Lower lobe of right lung (tissue), 2 donors: Measurements from ENCODE around the gene GRN. TPM values are rescaled to one million over a fixed set of nuclear protein-coding genes. Genes with fewer than 3 reads are reported as not detected.

Experiments
- ATAC-seq, 2 donors: fragments of 200-7000 bp; cut with Tn5 transposase; one replicate each; pipeline ENCODE4 v1.9.1; 2020 to 2022; ENCODE audit warnings: mild to moderate bottlenecking in 2 of 2, moderate library complexity in 2 of 2
- DNase-seq: peaks from one replicate; pipeline ENCODE4 v3.0.0-alpha.2; 2020
- H3K27ac ChIP-seq: fragments of 200-600 bp; one replicate; pipeline ENCODE4 v1.8.0; 2022
- H3K27me3 ChIP-seq: fragments of 200-600 bp; one replicate; pipeline ENCODE4 v1.8.0; 2022; ENCODE audit warnings: low read depth
- H3K36me3 ChIP-seq: fragments of 200-600 bp; one replicate; pipeline ENCODE4 v1.8.0; 2022; ENCODE audit warnings: mild to moderate bottlenecking
- H3K4me1 ChIP-seq: fragments of 200-600 bp; one replicate; pipeline ENCODE4 v1.8.0; 2022
- H3K4me3 ChIP-seq: fragments of 200-600 bp; one replicate; pipeline ENCODE4 v1.8.0; 2022; ENCODE audit warnings: mild to moderate bottlenecking
- H3K9me3 ChIP-seq: fragments of 200-600 bp; one replicate; pipeline ENCODE4 v1.8.0; 2022
- intact Hi-C: fragments of 100-400 bp; cut with DNase I; formaldehyde crosslinking; loops from one replicate; pipeline ENCODE4 v1.11.0; 2022
- total RNA-seq: library from RNA; stranded (reverse); fragmentation: NEBNext Ultra II Directional; extraction: Animal tissue kit (Norgen Biotek cat#: 25700); gene quantifications from one replicate; pipeline ENCODE4 v1.2.1, GENCODE V29; 2021
- TF ChIP-seq, protein P1 (sequence below): fragments of 200-600 bp; IDR thresholded peaks from one replicate; pipeline ENCODE4 v1.8.0; 2022; ENCODE audit warnings: antibody characterized with exemption, mild to moderate bottlenecking
- donor health status: DM: no; HTN: yes; CAD: no; lungs with severe emphysema.

The GRN gene
- total RNA-seq, 1 donor from 2014 or later: 1,241 TPM

DNA sequence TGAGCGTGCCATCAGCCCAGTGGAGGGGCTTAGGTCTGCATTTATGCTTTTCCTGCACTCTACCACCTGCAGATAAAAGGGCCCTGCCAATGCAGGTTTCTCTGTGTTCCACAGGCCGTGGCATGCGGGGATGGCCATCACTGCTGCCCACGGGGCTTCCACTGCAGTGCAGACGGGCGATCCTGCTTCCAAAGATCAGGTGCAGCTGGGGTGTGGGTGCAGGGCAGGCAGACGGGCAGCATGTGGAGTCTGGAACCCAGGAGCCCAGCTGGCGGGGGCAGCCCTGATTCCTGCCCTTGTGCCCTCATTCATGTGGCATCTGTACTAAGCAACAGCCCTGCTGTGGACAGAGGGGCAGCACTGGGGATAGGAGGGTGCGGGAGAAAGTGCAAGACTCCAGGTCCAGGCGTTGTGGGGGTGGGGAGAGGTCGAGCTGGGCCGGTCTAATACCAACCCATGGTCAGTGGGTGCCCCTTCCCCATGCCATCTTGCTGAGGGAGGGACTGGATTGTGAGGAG is 4.5 kb downstream of the GRN start:
- Histone ChIP-seq H3K27me3 (no peaks in the 10 kb centered on the region), H3K36me3 (peaks cover 46% of the 10 kb centered on the region), H3K4me3 (no peak overlapping the region), H3K4me1 (peaks cover 37% of the 10 kb centered on the region), H3K9me3 (no peaks in the 10 kb centered on the region), H3K27ac (no peak overlapping the region)
- ATAC-seq (no peak), DNase-seq (no peak)
- TF ChIP-seq, protein P1, sequence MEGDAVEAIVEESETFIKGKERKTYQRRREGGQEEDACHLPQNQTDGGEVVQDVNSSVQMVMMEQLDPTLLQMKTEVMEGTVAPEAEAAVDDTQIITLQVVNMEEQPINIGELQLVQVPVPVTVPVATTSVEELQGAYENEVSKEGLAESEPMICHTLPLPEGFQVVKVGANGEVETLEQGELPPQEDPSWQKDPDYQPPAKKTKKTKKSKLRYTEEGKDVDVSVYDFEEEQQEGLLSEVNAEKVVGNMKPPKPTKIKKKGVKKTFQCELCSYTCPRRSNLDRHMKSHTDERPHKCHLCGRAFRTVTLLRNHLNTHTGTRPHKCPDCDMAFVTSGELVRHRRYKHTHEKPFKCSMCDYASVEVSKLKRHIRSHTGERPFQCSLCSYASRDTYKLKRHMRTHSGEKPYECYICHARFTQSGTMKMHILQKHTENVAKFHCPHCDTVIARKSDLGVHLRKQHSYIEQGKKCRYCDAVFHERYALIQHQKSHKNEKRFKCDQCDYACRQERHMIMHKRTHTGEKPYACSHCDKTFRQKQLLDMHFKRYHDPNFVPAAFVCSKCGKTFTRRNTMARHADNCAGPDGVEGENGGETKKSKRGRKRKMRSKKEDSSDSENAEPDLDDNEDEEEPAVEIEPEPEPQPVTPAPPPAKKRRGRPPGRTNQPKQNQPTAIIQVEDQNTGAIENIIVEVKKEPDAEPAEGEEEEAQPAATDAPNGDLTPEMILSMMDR: no peak
- intact Hi-C loops: loop anchor here (10.0 kb wide), 1 partner anchor 135 kb away; the partner anchor contains the start of gene UBTF

DNA sequence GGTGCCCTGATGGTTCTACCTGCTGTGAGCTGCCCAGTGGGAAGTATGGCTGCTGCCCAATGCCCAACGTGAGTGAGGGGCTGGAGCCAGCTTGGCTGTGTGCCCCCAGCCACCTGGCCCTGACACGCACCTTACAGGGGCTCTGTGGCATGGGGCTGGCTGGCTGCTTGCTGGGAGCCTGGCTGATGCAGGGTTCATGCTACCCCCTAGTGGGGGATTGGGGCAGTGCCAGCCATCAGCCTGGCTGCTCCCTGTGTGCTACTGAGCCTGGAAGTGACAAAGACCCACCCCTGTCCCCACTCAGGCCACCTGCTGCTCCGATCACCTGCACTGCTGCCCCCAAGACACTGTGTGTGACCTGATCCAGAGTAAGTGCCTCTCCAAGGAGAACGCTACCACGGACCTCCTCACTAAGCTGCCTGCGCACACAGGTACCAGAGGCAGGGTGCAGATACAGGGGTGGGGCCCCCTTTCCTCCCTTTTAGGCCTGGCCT is 5.7 kb downstream of the GRN start:
- H3K36me3 ChIP-seq: peaks cover 46% of the 10 kb centered on the region
- TF ChIP-seq, protein P1: peak; percentile 77
- H3K4me3 ChIP-seq: no peak overlapping the region
- H3K27me3 ChIP-seq: no peaks in the 10 kb centered on the region
- peak; percentile 61 to 69 for ATAC-seq
- peak; percentile 78 for DNase-seq
- no peaks in the 10 kb centered on the region for H3K9me3 ChIP-seq
- intact Hi-C loops: no loop called here
- H3K27ac ChIP-seq: no peak overlapping the region
- peaks cover 31% of the 10 kb centered on the region for H3K4me1 ChIP-seq

DNA sequence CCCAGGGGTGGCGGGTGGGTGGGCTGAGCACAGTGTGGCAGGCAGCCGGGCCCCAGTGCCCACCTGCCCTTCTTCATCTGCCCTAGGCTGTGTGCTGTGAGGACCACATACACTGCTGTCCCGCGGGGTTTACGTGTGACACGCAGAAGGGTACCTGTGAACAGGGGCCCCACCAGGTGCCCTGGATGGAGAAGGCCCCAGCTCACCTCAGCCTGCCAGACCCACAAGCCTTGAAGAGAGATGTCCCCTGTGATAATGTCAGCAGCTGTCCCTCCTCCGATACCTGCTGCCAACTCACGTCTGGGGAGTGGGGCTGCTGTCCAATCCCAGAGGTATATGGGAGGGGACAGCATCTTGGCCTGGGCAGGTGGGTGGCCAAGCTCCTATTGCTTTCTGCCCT is 6.4 kb downstream of the GRN start:
- peaks cover 24% of the 10 kb centered on the region for H3K4me1 ChIP-seq
- H3K9me3 ChIP-seq: no peaks in the 10 kb centered on the region
- peaks cover 46% of the 10 kb centered on the region for H3K36me3 ChIP-seq
- intact Hi-C loops: no loop called here
- DNase-seq (no peak), ATAC-seq (no peak)
- no peak overlapping the region for H3K27ac ChIP-seq
- TF ChIP-seq, protein P1: no peak
- H3K4me3 ChIP-seq: no peak overlapping the region
- no peaks in the 10 kb centered on the region for H3K27me3 ChIP-seq

DNA sequence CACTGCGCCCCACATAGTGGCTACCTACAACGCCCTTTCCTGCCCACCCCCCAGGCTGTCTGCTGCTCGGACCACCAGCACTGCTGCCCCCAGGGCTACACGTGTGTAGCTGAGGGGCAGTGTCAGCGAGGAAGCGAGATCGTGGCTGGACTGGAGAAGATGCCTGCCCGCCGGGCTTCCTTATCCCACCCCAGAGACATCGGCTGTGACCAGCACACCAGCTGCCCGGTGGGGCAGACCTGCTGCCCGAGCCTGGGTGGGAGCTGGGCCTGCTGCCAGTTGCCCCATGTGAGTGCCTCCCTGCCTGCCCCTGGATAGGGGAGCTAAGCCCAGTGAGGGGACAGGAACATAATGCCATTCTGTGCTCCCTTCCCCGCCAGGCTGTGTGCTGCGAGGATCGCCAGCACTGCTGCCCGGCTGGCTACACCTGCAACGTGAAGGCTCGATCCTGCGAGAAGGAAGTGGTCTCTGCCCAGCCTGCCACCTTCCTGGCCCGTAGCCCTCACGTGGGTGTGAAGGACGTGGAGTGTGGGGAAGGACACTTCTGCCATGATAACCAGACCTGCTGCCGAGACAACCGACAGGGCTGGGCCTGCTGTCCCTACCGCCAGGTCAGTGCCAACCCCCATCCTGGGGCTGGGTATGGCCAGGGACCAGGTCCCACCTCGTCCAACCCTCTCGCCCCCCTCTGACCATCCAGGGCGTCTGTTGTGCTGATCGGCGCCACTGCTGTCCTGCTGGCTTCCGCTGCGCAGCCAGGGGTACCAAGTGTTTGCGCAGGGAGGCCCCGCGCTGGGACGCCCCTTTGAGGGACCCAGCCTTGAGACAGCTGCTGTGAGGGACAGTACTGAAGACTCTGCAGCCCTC is 7.1 kb downstream of the GRN start:
- Histone ChIP-seq H3K4me1 (peaks cover 17% of the 10 kb centered on the region), H3K9me3 (no peaks in the 10 kb centered on the region), H3K4me3 (no peak overlapping the region), H3K27ac (no peak overlapping the region), H3K36me3 (peaks cover 46% of the 10 kb centered on the region), H3K27me3 (no peaks in the 10 kb centered on the region)
- TF ChIP-seq, protein P1: no peak
- DNase-seq (no peak), ATAC-seq (no peak)
- intact Hi-C loops: no loop called here

DNA sequence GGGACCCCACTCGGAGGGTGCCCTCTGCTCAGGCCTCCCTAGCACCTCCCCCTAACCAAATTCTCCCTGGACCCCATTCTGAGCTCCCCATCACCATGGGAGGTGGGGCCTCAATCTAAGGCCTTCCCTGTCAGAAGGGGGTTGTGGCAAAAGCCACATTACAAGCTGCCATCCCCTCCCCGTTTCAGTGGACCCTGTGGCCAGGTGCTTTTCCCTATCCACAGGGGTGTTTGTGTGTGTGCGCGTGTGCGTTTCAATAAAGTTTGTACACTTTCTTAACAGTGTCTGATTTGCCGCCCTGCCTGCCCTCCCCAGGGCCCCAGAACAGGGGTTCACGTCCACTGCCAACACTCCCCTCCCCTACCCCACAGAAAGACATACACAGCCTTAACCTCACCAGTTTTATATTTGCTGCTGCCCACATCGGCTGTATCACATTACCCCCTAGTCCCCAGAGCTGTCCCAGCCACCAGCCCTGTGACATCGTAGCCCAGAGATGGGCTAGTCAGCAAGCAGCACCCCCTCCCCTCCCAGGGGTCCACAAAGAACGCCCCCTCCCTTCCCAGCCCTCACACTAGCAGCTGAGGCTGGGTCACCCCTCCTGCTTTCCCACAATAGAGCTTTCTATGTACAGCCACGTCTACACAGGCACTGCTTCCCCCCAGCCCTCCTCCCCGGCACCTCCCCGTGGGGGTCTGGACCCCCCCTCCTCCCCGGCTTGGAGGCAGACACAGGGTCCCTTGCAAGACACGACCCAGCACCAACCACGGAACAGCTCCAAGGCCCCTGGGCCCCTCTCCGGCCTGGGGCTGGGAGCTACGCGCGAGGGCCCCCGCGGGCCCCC is 7.9 kb downstream of the GRN start:
- TF ChIP-seq, protein P1: no peak
- no peak overlapping the region for H3K27ac ChIP-seq

More for the DNA sequence above, 7.9 kb downstream of the GRN start:
- H3K4me1 ChIP-seq: peaks cover 11% of the 10 kb centered on the region
- no peaks in the 10 kb centered on the region for H3K9me3 ChIP-seq
- intact Hi-C loops: no loop called here
- no peak for ATAC-seq
- H3K36me3 ChIP-seq: peaks cover 46% of the 10 kb centered on the region
- peak overlapping the region; percentile 43 for H3K4me3 ChIP-seq
- H3K27me3 ChIP-seq: no peaks in the 10 kb centered on the region
- DNase-seq: no peak
